Neuronal stem cell (in vitro differentiated cells): Measurements from ENCODE around the gene FAM135A.

Source experiments
- DNase-seq: peaks from one replicate; pipeline ENCODE4 v3.0.0-alpha.2; 2013; ENCODE audit warnings: low spot score
- H2AFZ ChIP-seq: one replicate; pipeline ENCODE4 v1.6.1; 2013; ENCODE audit warnings: mild to moderate bottlenecking, low read length, inconsistent platforms
- H2AK5ac ChIP-seq: 2 replicates; pipeline ENCODE4 v1.6.1; 2013; ENCODE audit warnings: low read depth, mild to moderate bottlenecking, inconsistent platforms, low read length, moderate library complexity, mixed read lengths
- H2BK120ac ChIP-seq: 2 replicates; pipeline ENCODE4 v1.6.1; 2013; ENCODE audit warnings: low read depth, mild to moderate bottlenecking, inconsistent platforms, low read length, moderate library complexity, mixed read lengths
- H2BK12ac ChIP-seq: one replicate; pipeline ENCODE4 v1.6.1; 2013; ENCODE audit warnings: low read length, inconsistent platforms
- H2BK15ac ChIP-seq: 2 replicates; pipeline ENCODE4 v1.6.1; 2013; ENCODE audit warnings: mild to moderate bottlenecking, low read length, inconsistent platforms, mixed read lengths
- H2BK5ac ChIP-seq: one replicate; pipeline ENCODE4 v1.6.1; 2013; ENCODE audit warnings: inconsistent platforms, mild to moderate bottlenecking, low read length, moderate library complexity
- H3K14ac ChIP-seq: one replicate; pipeline ENCODE4 v1.6.1; 2013; ENCODE audit warnings: low read length, inconsistent platforms
- H3K18ac ChIP-seq: 2 replicates; pipeline ENCODE4 v1.6.1; 2013; ENCODE audit warnings: low read length, inconsistent platforms
- H3K23ac ChIP-seq: 2 replicates; pipeline ENCODE4 v1.6.1; 2013; ENCODE audit warnings: low read depth, mild to moderate bottlenecking, mixed read lengths, low read length, inconsistent platforms; ENCODE audit not compliant: poor library complexity
- H3K27ac ChIP-seq: replicated peaks from 3 replicates; pipeline ENCODE4 v1.5.1; 2013; ENCODE audit warnings: low read length, inconsistent platforms
- H3K27me3 ChIP-seq, 3 experiments: 2 replicates each; pipeline ENCODE4 v1.6.1; 2013; ENCODE audit warnings: low read length in 3 of 3, mild to moderate bottlenecking in 2 of 3, inconsistent platforms in 1 of 3, low read depth in 1 of 3, mixed read lengths in 1 of 3, moderate library complexity in 1 of 3; ENCODE audit not compliant: control insufficient read depth in 3 of 3, insufficient read depth in 3 of 3
- H3K36me3 ChIP-seq, 2 donors: replicated peaks in 1 of 2; 2 replicates each; pipeline ENCODE4 v1.6.1; 2013; ENCODE audit warnings: low read length in 2 of 2; ENCODE audit not compliant: control insufficient read depth in 2 of 2, insufficient read depth in 2 of 2
- H3K4ac ChIP-seq: 2 replicates; pipeline ENCODE4 v1.6.1; 2013; ENCODE audit warnings: inconsistent platforms, mild to moderate bottlenecking, low read length, moderate library complexity
- H3K4me1 ChIP-seq, 2 donors: 1 replicate in 1 of 2; 2 replicates in 1 of 2; pipeline ENCODE4 v1.6.1; 2013; ENCODE audit warnings: low read length in 2 of 2, low read depth in 1 of 2; ENCODE audit not compliant: control insufficient read depth in 2 of 2, insufficient read depth in 1 of 2
- H3K4me2 ChIP-seq: one replicate; pipeline ENCODE4 v1.6.1; 2013; ENCODE audit warnings: mild to moderate bottlenecking, low read length, inconsistent platforms; ENCODE audit not compliant: insufficient read depth, poor library complexity, severe bottlenecking
- H3K4me3 ChIP-seq, 2 donors: 2 replicates each; pipeline ENCODE4 v1.5.1; 2013; ENCODE audit warnings: low read length in 2 of 2, mild to moderate bottlenecking in 2 of 2, inconsistent platforms in 1 of 2, moderate library complexity in 1 of 2
- H3K79me1 ChIP-seq: one replicate; pipeline ENCODE4 v1.6.1; 2013; ENCODE audit warnings: low read depth, mild to moderate bottlenecking, inconsistent platforms, low read length, moderate library complexity
- H3K9ac ChIP-seq: one replicate; pipeline ENCODE4 v1.6.1; 2013; ENCODE audit warnings: mild to moderate bottlenecking, low read depth, low read length, inconsistent platforms; ENCODE audit not compliant: poor library complexity
- H3K9me3 ChIP-seq, 2 donors: replicated peaks in 1 of 2; 2 replicates each; pipeline versions ENCODE3 to v1.6.1; 2013; ENCODE audit warnings: low read length in 2 of 2, mild to moderate bottlenecking in 2 of 2, inconsistent platforms in 1 of 2, low read depth in 1 of 2, mixed read lengths in 1 of 2, moderate library complexity in 1 of 2; ENCODE audit not compliant: control insufficient read depth in 2 of 2, insufficient read depth in 1 of 2
- H4K8ac ChIP-seq: one replicate; pipeline ENCODE4 v1.6.1; 2013; ENCODE audit warnings: low read depth, mild to moderate bottlenecking, inconsistent platforms, low read length, moderate library complexity
- H4K91ac ChIP-seq: one replicate; pipeline ENCODE4 v1.6.1; 2013; ENCODE audit warnings: low read length, low read depth, mild to moderate bottlenecking, inconsistent platforms; ENCODE audit not compliant: poor library complexity
- WGBS, 2 donors: extraction: QIAGEN DNeasy Blood & Tissue Kit; methylation state at CpG; one replicate each; pipeline ENCODE4 v1.1.7; 2013; ENCODE audit warnings: missing lambda C conversion rate in 2 of 2, mixed read lengths in 1 of 2; ENCODE audit not compliant: insufficient read length in 2 of 2, insufficient replicate concordance in 1 of 2; ENCODE audit errors: extremely low coverage in 2 of 2; 5-methylcytosine and 5-hydroxymethylcytosine counted together

Gene FAM135A

GRCh38 chr6:70547313-70547712, 134.0 kb downstream of the FAM135A start:
- H3K36me3 ChIP-seq, result peaks cover 0 to 26% of the 10 kb centered on the region in 2 donors
- H4K91ac ChIP-seq, result no peak overlapping the region
- no peak overlapping the region for H2AK5ac ChIP-seq
- H2BK5ac ChIP-seq, result no peak overlapping the region
- H4K8ac ChIP-seq, result no peak overlapping the region
- no peak overlapping the region for H2BK120ac ChIP-seq
- H3K18ac ChIP-seq, result no peak overlapping the region
- no peaks in the 10 kb centered on the region for H3K27me3 ChIP-seq
- H3K4ac ChIP-seq, result no peak overlapping the region
- no peak overlapping the region for H3K14ac ChIP-seq
- no peaks in the 10 kb centered on the region for H3K79me1 ChIP-seq
- H3K4me3 ChIP-seq, result no peak overlapping the region
- no peak overlapping the region for H2AFZ ChIP-seq
- no peak overlapping the region for H3K9ac ChIP-seq
- no peak overlapping the region for H2BK12ac ChIP-seq
- DNase-seq, result no peak
- no peaks in the 10 kb centered on the region for H3K4me1 ChIP-seq
- no peak overlapping the region for H2BK15ac ChIP-seq
- H3K4me2 ChIP-seq, result no peak overlapping the region
- H3K9me3 ChIP-seq, result peaks cover 0 to 6% of the 10 kb centered on the region in 2 donors
- no peak overlapping the region for H3K23ac ChIP-seq
- no peak overlapping the region for H3K27ac ChIP-seq

GRCh38 chr6:70547905-70548304, 134.6 kb downstream of the FAM135A start:
- H3K23ac ChIP-seq, result no peak overlapping the region
- no peaks in the 10 kb centered on the region for H3K4me1 ChIP-seq
- H2BK120ac ChIP-seq, result no peak overlapping the region
- peaks cover 0 to 6% of the 10 kb centered on the region in 2 donors for H3K9me3 ChIP-seq
- H3K9ac ChIP-seq, result no peak overlapping the region
- no peak overlapping the region for H3K4me3 ChIP-seq
- no peaks in the 10 kb centered on the region for H3K79me1 ChIP-seq
- H2BK5ac ChIP-seq, result no peak overlapping the region
- H4K8ac ChIP-seq, result no peak overlapping the region
- no peak overlapping the region for H3K18ac ChIP-seq
- H2AFZ ChIP-seq, result no peak overlapping the region
- no peak overlapping the region for H2AK5ac ChIP-seq
- H2BK12ac ChIP-seq, result no peak overlapping the region
- no peak overlapping the region for H4K91ac ChIP-seq
- H2BK15ac ChIP-seq, result no peak overlapping the region
- H3K27me3 ChIP-seq, result no peaks in the 10 kb centered on the region
- H3K4ac ChIP-seq, result no peak overlapping the region
- peaks cover 0 to 20% of the 10 kb centered on the region in 2 donors for H3K36me3 ChIP-seq
- no peak for DNase-seq
- WGBS, 2 donors, result no CpG with 5 or more reads among the region's 3 CpGs
- no peak overlapping the region for H3K4me2 ChIP-seq
- H3K14ac ChIP-seq, result no peak overlapping the region
- H3K27ac ChIP-seq, result no peak overlapping the region

GRCh38 chr6:70549327-70549726, 136.0 kb downstream of the FAM135A start:
- H3K4me1 ChIP-seq, result no peaks in the 10 kb centered on the region
- no peak overlapping the region for H3K18ac ChIP-seq
- no peak overlapping the region for H4K8ac ChIP-seq
- H2AK5ac ChIP-seq, result no peak overlapping the region
- no peak overlapping the region for H2BK5ac ChIP-seq
- H2BK120ac ChIP-seq, result no peak overlapping the region
- H2BK12ac ChIP-seq, result no peak overlapping the region
- no peaks in the 10 kb centered on the region for H3K79me1 ChIP-seq
- no peak overlapping the region for H3K27ac ChIP-seq
- no peak overlapping the region for H3K4me2 ChIP-seq
- peaks cover 0 to 8% of the 10 kb centered on the region in 2 donors for H3K36me3 ChIP-seq
- no peaks in the 10 kb centered on the region for H3K27me3 ChIP-seq
- H3K4ac ChIP-seq, result no peak overlapping the region
- no peak overlapping the region for H2AFZ ChIP-seq
- no peak overlapping the region for H3K4me3 ChIP-seq
- no peak for DNase-seq
- peaks cover 0 to 6% of the 10 kb centered on the region in 2 donors for H3K9me3 ChIP-seq
- H3K23ac ChIP-seq, result no peak overlapping the region
- no peak overlapping the region for H2BK15ac ChIP-seq
- no peak overlapping the region for H3K9ac ChIP-seq
- no peak overlapping the region for H3K14ac ChIP-seq
- no peak overlapping the region for H4K91ac ChIP-seq

- WGBS, 2 donors, result no CpG with 5 or more reads among the region's 1 CpG
- no peak overlapping the region for H2AK5ac ChIP-seq
These were observed 138.3 kb downstream of the FAM135A start for GRCh38 chr6:70551566-70551965.

More at GRCh38 chr6:70551566-70551965, 138.3 kb downstream of the FAM135A start:
- Histone ChIP-seq H3K4me1 (no peaks in the 10 kb centered on the region), H3K4me3 (no peak overlapping the region), H3K4me2 (no peak overlapping the region), H4K8ac (no peak overlapping the region), H3K27ac (no peak overlapping the region), H2BK12ac (no peak overlapping the region), H3K9ac (no peak overlapping the region), H3K27me3 (no peaks in the 10 kb centered on the region), H2BK15ac (no peak overlapping the region), H2BK5ac (no peak overlapping the region), H3K9me3 (peaks cover 0 to 6% of the 10 kb centered on the region in 2 donors), H3K79me1 (no peaks in the 10 kb centered on the region), H3K36me3 (peaks cover 0 to 11% of the 10 kb centered on the region in 2 donors), H3K14ac (no peak overlapping the region), H3K18ac (no peak overlapping the region), H2BK120ac (no peak overlapping the region), H3K4ac (no peak overlapping the region), H3K23ac (no peak overlapping the region), H4K91ac (no peak overlapping the region), H2AFZ (no peak overlapping the region)
- DNase-seq, result no peak
